ACC112 (cell line): ENCODE results near the gene TRIM62.

Source experiments
- H2AFZ ChIP-seq: fragments of 200-600 bp; sonication (generic); one replicate; pipeline ENCODE4 v1.6.0; 2017; ENCODE audit warnings: antibody characterized with exemption, low read length; ENCODE audit not compliant: unreplicated experiment
- H3K27ac ChIP-seq: fragments of 200-600 bp; sonication (generic); 2 replicates; pipeline ENCODE4 v1.5.1; 2014; ENCODE audit warnings: low read depth, mild to moderate bottlenecking, antibody characterized with exemption, low read length, moderate library complexity
- H3K27me3 ChIP-seq: fragments of 200-600 bp; sonication (generic); 2 replicates; pipeline ENCODE4 v1.6.1; 2014; ENCODE audit warnings: mild to moderate bottlenecking, antibody characterized with exemption, low read length, moderate library complexity, mixed read lengths; ENCODE audit not compliant: insufficient read depth
- H3K36me3 ChIP-seq: fragments of 200-600 bp; sonication (generic); 2 replicates; pipeline ENCODE4 v1.6.1; 2016; ENCODE audit warnings: mild to moderate bottlenecking, antibody characterized with exemption, low read length, moderate library complexity, mixed read lengths; ENCODE audit not compliant: insufficient read depth
- H3K4me1 ChIP-seq: fragments of 200-600 bp; sonication (generic); one replicate; pipeline ENCODE4 v1.6.1; 2016; ENCODE audit warnings: low read length, mixed read lengths; ENCODE audit not compliant: insufficient read depth, unreplicated experiment, control insufficient read depth
- H3K4me3 ChIP-seq: fragments of 200-600 bp; sonication (generic); 2 replicates; pipeline ENCODE4 v1.5.1; 2014; ENCODE audit warnings: mild to moderate bottlenecking, low read depth, low read length
- H3K79me2 ChIP-seq: fragments of 200-600 bp; sonication (generic); one replicate; pipeline ENCODE4 v1.6.0; 2016; ENCODE audit warnings: low read length; ENCODE audit not compliant: control insufficient read depth, unreplicated experiment, insufficient read depth

TRIM62 gene

DNA sequence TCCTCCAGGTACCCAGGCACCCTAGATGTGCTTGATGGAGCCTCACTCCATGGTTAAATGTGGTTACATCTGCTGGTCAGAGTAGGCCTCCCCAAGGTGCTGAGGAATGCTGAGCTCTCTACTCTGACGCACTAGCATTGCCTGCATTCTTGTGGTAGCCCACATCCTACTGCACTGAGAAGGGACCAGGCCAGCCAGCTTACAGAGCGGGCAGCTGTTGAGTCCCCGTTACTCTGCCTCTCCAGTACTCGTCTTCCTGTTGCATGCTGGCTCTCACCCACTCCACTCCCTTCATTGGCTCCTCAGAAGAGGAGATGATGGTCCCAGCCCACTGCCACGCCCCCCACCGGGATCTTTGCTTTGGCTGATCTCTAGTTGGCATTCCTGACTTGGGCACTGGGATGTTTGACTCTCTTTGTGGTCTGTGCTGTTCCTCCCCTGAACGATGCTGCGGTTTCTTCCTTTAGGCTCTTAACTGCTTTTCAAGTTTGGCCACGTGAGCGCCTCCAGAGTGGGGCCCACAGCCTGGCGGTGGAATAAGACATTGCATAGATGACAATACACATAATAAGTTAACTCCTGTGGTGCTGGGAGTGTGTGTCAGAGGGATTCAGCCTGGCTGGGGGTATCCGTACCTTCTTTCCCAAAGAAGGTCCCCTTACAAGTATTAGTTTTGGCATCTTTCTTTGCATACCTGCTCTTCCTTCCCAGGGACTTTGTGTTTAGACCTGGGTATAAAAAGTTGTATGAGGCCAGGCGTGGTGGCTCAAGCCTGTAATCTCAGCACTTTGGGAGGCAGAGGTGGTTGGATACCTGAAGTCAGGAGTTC is 82.3 kb downstream of the TRIM62 start:
- peak overlapping the region; percentile 94 for H3K27ac ChIP-seq
- no peaks in the 10 kb centered on the region for H3K79me2 ChIP-seq
- H3K27me3 ChIP-seq = no peaks in the 10 kb centered on the region
- peaks cover 26% of the 10 kb centered on the region for H3K4me1 ChIP-seq
- H3K4me3 ChIP-seq = 0 out of 2 replicates have a peak overlapping the region, but pooled peaks have one; percentile 8
- no peak overlapping the region for H2AFZ ChIP-seq
- H3K36me3 ChIP-seq = no peaks in the 10 kb centered on the region

- Histone ChIP-seq H3K4me1 (peaks cover 26% of the 10 kb centered on the region), H3K27me3 (no peaks in the 10 kb centered on the region), H3K36me3 (no peaks in the 10 kb centered on the region), H3K79me2 (no peaks in the 10 kb centered on the region), H3K4me3 (no peak overlapping the region), H2AFZ (no peak overlapping the region), H3K27ac (peak overlapping the region; percentile 94)
Measured at GRCh38 chr1:33098371-33098770, 83.5 kb downstream of the TRIM62 start.

- Histone ChIP-seq H3K4me3 (no peak overlapping the region), H2AFZ (no peak overlapping the region), H3K79me2 (no peaks in the 10 kb centered on the region), H3K36me3 (no peaks in the 10 kb centered on the region), H3K27me3 (no peaks in the 10 kb centered on the region), H3K4me1 (peaks cover 26% of the 10 kb centered on the region), H3K27ac (peak overlapping the region; percentile 94; the same call in 1 of the 2 replicates)
Measured at GRCh38 chr1:33097762-33098161, 84.1 kb downstream of the TRIM62 start.

- H3K4me1 ChIP-seq = peaks cover 26% of the 10 kb centered on the region
- H3K4me3 ChIP-seq = no peak overlapping the region
- no peak overlapping the region for H2AFZ ChIP-seq
- H3K27me3 ChIP-seq = no peaks in the 10 kb centered on the region
- H3K27ac ChIP-seq = no peak overlapping the region
- no peaks in the 10 kb centered on the region for H3K79me2 ChIP-seq
- H3K36me3 ChIP-seq = no peaks in the 10 kb centered on the region
Measured at GRCh38 chr1:33097137-33097611, 84.7 kb downstream of the TRIM62 start.

DNA sequence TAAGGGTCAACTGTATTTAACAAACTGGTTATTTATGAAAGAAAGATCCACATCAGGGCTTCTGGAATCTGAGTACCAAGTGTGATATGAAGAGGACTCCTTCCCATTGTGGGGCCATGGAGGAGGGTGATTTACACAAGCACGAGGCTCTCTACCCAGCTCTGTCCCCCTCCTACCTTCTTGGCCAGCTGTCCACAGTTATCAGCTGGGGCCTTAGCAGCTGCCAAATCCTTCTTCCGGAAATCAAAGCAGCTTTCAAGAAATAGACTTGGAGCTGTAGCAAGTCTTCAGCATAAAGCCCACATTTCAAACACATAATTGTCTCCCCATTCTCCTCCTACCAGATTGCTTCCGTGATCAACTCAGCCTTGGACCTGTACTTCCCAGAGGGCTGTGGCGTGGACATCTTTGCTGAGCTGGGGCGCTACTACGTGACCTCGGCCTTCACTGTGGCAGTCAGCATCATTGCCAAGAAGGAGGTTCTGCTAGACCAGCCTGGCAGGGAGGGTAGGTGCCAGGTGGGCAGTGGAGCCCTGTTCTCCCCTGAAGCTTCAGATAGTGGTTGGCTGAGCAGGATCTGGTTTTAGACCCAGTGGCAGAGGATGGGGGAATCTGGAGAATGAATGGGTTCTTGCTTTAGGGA is 85.4 kb downstream of the TRIM62 start:
- H3K27ac ChIP-seq = no peak overlapping the region
- H3K36me3 ChIP-seq = no peaks in the 10 kb centered on the region

More for the DNA sequence above, 85.4 kb downstream of the TRIM62 start:
- peaks cover 26% of the 10 kb centered on the region for H3K4me1 ChIP-seq
- no peak overlapping the region for H2AFZ ChIP-seq
- H3K79me2 ChIP-seq = no peaks in the 10 kb centered on the region
- no peak overlapping the region for H3K4me3 ChIP-seq
- H3K27me3 ChIP-seq = no peaks in the 10 kb centered on the region
